ENCODE measurements around the gene TMCC1. TPM values are rescaled to one million over a fixed set of nuclear protein-coding genes. Genes with fewer than 3 reads are reported as not detected.
A peak's percentile ranks its signal among the peaks of the same experiment; 100 is the strongest.

The TMCC1 gene
- polyA plus RNA-seq, 2 of the 4 experiments (the other 2 are of a cell fraction), result 30.3 to 75.7 TPM

DNA sequence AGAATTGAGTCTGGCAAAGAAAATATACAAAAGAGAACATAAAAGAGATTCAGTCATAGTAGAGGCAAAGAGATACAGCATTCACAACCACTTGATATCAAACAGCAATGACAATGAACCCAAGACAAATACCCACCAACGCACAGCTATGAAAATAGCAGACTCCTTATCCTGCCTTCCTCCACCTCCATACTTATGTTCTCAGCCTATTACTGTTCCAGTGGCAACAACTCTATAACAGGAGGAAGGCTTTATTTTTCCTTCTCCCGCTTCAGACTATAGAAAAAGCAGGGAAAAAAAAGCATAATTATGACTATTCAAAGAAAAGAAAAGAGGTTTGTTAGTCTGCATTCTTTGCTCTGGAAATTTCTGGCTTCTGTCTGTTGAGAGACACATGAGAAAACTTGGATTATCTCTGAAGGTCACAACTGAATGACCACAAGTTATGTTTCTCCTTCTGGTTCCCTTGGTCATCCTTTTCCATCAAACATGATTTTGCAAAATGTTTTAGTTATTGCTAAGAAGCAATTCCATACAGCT lies 205.9 kb downstream of the TMCC1 start:
- DNase-seq (ENCODE audit: low read depth in 1 of 2, low spot score in 1 of 2), result no peak
- H3K4me3 ChIP-seq, result no peak overlapping the region; the same call in 2 of the 3 replicates
- no peak for TF ChIP-seq KDM1A (IDR thresholded peaks at IDR 0.05; ENCODE audit: low read depth)
- TF ChIP-seq NR3C1 (IDR thresholded peaks at IDR 0.05), result no peak
- no peak for TF ChIP-seq RNF2 (IDR thresholded peaks at IDR 0.05; ENCODE audit: borderline replicate concordance, low read depth)
- TF ChIP-seq, protein P1, sequence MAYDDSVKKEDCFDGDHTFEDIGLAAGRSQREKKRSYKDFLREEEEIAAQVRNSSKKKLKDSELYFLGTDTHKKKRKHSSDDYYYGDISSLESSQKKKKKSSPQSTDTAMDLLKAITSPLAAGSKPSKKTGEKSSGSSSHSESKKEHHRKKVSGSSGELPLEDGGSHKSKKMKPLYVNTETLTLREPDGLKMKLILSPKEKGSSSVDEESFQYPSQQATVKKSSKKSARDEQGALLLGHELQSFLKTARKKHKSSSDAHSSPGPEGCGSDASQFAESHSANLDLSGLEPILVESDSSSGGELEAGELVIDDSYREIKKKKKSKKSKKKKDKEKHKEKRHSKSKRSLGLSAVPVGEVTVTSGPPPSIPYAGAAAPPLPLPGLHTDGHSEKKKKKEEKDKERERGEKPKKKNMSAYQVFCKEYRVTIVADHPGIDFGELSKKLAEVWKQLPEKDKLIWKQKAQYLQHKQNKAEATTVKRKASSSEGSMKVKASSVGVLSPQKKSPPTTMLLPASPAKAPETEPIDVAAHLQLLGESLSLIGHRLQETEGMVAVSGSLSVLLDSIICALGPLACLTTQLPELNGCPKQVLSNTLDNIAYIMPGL (CRISPR knock-in tag; IDR thresholded peaks at IDR 0.05; ENCODE audit: borderline replicate concordance), result no peak
- TF ChIP-seq HOXB5 (CRISPR knock-in tag; IDR thresholded peaks at IDR 0.05), result no peak
- no peak for TF ChIP-seq RFX5 (IDR thresholded peaks at IDR 0.05)
- TF ChIP-seq NPAS2 (CRISPR knock-in tag; IDR thresholded peaks at IDR 0.05; ENCODE audit: borderline replicate concordance), result no peak
- no peak for TF ChIP-seq ZSCAN20 (CRISPR knock-in tag; IDR thresholded peaks at IDR 0.05)
- no peak for TF ChIP-seq JUN (IDR thresholded peaks at IDR 0.05)
- TF ChIP-seq, protein P2, sequence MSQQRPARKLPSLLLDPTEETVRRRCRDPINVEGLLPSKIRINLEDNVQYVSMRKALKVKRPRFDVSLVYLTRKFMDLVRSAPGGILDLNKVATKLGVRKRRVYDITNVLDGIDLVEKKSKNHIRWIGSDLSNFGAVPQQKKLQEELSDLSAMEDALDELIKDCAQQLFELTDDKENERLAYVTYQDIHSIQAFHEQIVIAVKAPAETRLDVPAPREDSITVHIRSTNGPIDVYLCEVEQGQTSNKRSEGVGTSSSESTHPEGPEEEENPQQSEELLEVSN (IDR thresholded peaks at IDR 0.05; ENCODE audit: borderline replicate concordance, low read depth), result no peak
- no peak for TF ChIP-seq KDM5A (IDR thresholded peaks at IDR 0.05)
- TF ChIP-seq RCOR1 (IDR thresholded peaks at IDR 0.05; ENCODE audit: low read depth, low read length), result no peak
- TF ChIP-seq FOXS1 (CRISPR knock-in tag; IDR thresholded peaks at IDR 0.05), result no peak
- TF ChIP-seq, protein P3, sequence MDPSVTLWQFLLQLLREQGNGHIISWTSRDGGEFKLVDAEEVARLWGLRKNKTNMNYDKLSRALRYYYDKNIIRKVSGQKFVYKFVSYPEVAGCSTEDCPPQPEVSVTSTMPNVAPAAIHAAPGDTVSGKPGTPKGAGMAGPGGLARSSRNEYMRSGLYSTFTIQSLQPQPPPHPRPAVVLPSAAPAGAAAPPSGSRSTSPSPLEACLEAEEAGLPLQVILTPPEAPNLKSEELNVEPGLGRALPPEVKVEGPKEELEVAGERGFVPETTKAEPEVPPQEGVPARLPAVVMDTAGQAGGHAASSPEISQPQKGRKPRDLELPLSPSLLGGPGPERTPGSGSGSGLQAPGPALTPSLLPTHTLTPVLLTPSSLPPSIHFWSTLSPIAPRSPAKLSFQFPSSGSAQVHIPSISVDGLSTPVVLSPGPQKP (IDR thresholded peaks at IDR 0.05; ENCODE audit: low read depth, low read length), result no peak
- no peak for TF ChIP-seq PHF8 (IDR thresholded peaks at IDR 0.05; ENCODE audit: borderline replicate concordance, low read depth)
- no peak for TF ChIP-seq FOSL2 (IDR thresholded peaks at IDR 0.05)
- no peak for TF ChIP-seq FOSL2 (CRISPR knock-in tag; IDR thresholded peaks at IDR 0.05)
- no peak for TF ChIP-seq POLR2AphosphoS2 (conservative IDR thresholded peaks at IDR 0.05; ENCODE audit: low read length)
- no peak for TF ChIP-seq CHD2 (IDR thresholded peaks at IDR 0.05; ENCODE audit: low read length, partially characterized antibody)
- no peak for TF ChIP-seq JUNB (IDR thresholded peaks at IDR 0.05)
- FAIRE-seq, result peak; percentile 32
- peak overlapping the region; percentile 63 to 77 for H3K27ac ChIP-seq
- peak overlapping the region; percentile 62 for H3K4me2 ChIP-seq
- H3K4me1 ChIP-seq, result peaks cover 58% of the 10 kb centered on the region
- 69% methylated on average over 2 of the region's 2 CpGs for WGBS (ENCODE audit: missing lambda C conversion rate)
- ATAC-seq, result peak in 1 of 2 experiments; percentile 45; a peak in 1 of 6 replicates
- H3K9me3 ChIP-seq, result no peaks in the 10 kb centered on the region
- ChIA-PET POLR2A (no interaction called here), CTCF (interaction anchor here (0.9 to 1.3 kb wide), 3 partner anchors 23 to 197 kb away, joined by 3 to 4 read pairs (median 3); no protein-coding TSS in a partner anchor)

DNA sequence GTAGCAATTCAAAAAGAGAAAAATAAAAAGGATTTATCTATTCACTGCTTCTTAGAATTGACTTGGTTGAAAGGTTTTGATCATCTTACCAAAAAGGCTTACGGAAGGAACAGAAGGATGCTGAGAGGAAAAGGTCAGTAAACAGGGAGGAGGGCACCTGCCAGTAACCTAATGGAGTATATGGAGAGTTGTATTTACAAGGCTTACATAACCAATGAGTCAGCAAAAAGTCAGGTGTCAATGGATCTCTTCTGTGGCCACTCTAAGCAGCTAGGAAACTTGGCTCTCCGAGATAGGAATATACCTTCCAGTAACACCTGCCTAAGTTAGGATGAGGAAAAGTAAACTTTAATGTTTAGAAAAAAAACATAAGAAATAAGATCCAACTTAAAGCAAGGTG lies 206.6 kb downstream of the TMCC1 start:
- DNase-seq (ENCODE audit: low read depth in 1 of 2, low spot score in 1 of 2), result peak in 1 of 2 experiments; percentile 59
- TF ChIP-seq FOSL2 (IDR thresholded peaks at IDR 0.05) (no peak), FOSL2 (CRISPR knock-in tag; IDR thresholded peaks at IDR 0.05) (peak; percentile 34), POLR2A (IDR thresholded peaks at IDR 0.05; ENCODE audit: low read length) (no peak), NFE2L2 (conservative IDR thresholded peaks at IDR 0.05; ENCODE audit: low read length) (peak; percentile 93), PHF8 (IDR thresholded peaks at IDR 0.05; ENCODE audit: borderline replicate concordance, low read depth) (no peak), MAFK (IDR thresholded peaks at IDR 0.05; ENCODE audit: partially characterized antibody) (peak; percentile 99)
- TF ChIP-seq, protein P4, sequence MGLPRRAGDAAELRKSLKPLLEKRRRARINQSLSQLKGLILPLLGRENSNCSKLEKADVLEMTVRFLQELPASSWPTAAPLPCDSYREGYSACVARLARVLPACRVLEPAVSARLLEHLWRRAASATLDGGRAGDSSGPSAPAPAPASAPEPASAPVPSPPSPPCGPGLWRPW (IDR thresholded peaks at IDR 0.05), result no peak

More for the DNA sequence above, 206.6 kb downstream of the TMCC1 start:
- FAIRE-seq, result no peak
- Histone ChIP-seq H3K4me1 (peaks cover 58% of the 10 kb centered on the region), H3K27ac (peak overlapping the region; percentile 55 to 63), H3K4me2 (peak overlapping the region; percentile 62), H3K9me3 (no peaks in the 10 kb centered on the region), H3K4me3 (no peak overlapping the region)
- 0 out of 6 replicates have a peak, but pooled peaks of 1 of the 2 experiments have one; percentile 32 for ATAC-seq
- 34% methylated on average over 2 of the region's 2 CpGs for WGBS (ENCODE audit: missing lambda C conversion rate)
- CTCF ChIA-PET, result no interaction called here
- POLR2A ChIA-PET, result no interaction called here

Measured in A549 (cell line).